K562 (cell line): ENCODE results near the gene RBM19. TPM values are rescaled to one million over a fixed set of nuclear protein-coding genes. Genes with fewer than 3 reads are reported as not detected.

Source experiments
- ATAC-seq: fragments of 200-7000 bp; cut with Tn5 transposase; 3 replicates; pipeline ENCODE4 v1.9.1; 2020; ENCODE audit warnings: moderate library complexity
- BruUV-seq: library from RNA; stranded (reverse); fragments of 400-500 nt; replicated peaks from 2 replicates; lab custom pipeline; 2021; lab: Mats Ljungman, UMichigan
- CTCF ChIA-PET: fragments of 300-600 bp; formaldehyde crosslinking; extraction: SDS; loops from one replicate; lab custom pipeline; 2021; ENCODE audit warnings: low intra/inter-chr PET ratio; lab: Yijun Ruan, JAX
- POLR2A ChIA-PET: fragments of 300-600, 350-650 bp; sonication (Branson Sonifier 250); formaldehyde crosslinking; extraction: SDS; loops from one replicate; lab custom pipeline; 2021; ENCODE audit warnings: antibody characterized with exemption, inconsistent platforms; lab: Yijun Ruan, JAX
- DNase-seq, 4 experiments: peaks; one replicate each; pipeline versions ENCODE4 v3.0.0 to v3.0.0-alpha.2; 2011 to 2018; ENCODE audit warnings: low spot score in 3 of 4, mixed read lengths in 3 of 4; ENCODE audit errors: extremely low read depth in 1 of 4
- FAIRE-seq: peaks from 2 replicates; lab custom pipeline; 2011; peaks lifted over from hg19 to GRCh38; lab: Jason Lieb, UNC
- H2AFZ ChIP-seq: 2 replicates; pipeline ENCODE4 v1.6.0; 2011; ENCODE audit warnings: low read depth, low read length, control low read depth, inconsistent platforms
- H3K27ac ChIP-seq: fragments of 200-600 bp; 3 replicates; pipeline ENCODE4 v1.8.0; 2011; ENCODE audit warnings: low read depth, mild to moderate bottlenecking, control low read depth, inconsistent platforms, low read length, moderate library complexity, mixed read lengths; ENCODE audit errors: extremely low read depth
- H3K27me3 ChIP-seq, 2 experiments: fragments of 300-600 bp in 1 of 2; 2 replicates in 1 of 2; 3 replicates in 1 of 2; pipeline versions ENCODE4 v1.6.0 to v1.8.0; 2011; ENCODE audit warnings: inconsistent platforms in 2 of 2, low read length in 2 of 2, mild to moderate bottlenecking in 1 of 2, mixed read lengths in 1 of 2, moderate library complexity in 1 of 2; ENCODE audit not compliant: control insufficient read depth in 2 of 2, insufficient read depth in 2 of 2
- H3K36me3 ChIP-seq: fragments of 300-600 bp; 3 replicates; pipeline ENCODE4 v1.8.0; 2011; ENCODE audit warnings: mild to moderate bottlenecking, low read length, inconsistent platforms; ENCODE audit not compliant: control insufficient read depth, insufficient read depth
- H3K4me1 ChIP-seq, 2 experiments: fragments of 200-600 bp in 1 of 2; replicated peaks in 1 of 2; 2 replicates in 1 of 2; 3 replicates in 1 of 2; pipeline versions ENCODE4 v1.5.1 to v1.8.0; 2011; ENCODE audit warnings: inconsistent platforms in 2 of 2, low read length in 2 of 2, mild to moderate bottlenecking in 1 of 2, mixed read lengths in 1 of 2, moderate library complexity in 1 of 2; ENCODE audit not compliant: control insufficient read depth in 2 of 2, insufficient read depth in 2 of 2
- H3K4me2 ChIP-seq: 2 replicates; pipeline ENCODE4 v1.6.1; 2011; ENCODE audit warnings: low read length, control low read depth, inconsistent platforms, mixed read lengths; ENCODE audit not compliant: insufficient read depth
- H3K4me3 ChIP-seq: fragments of 200-600 bp; sonication (generic), shearing (Covaris generic); 2 replicates; pipeline ENCODE4 v1.5.1; 2016; ENCODE audit warnings: control low read depth, inconsistent platforms
- H3K79me2 ChIP-seq: fragments of 200-600 bp; 3 replicates; pipeline ENCODE4 v1.8.0; 2011; ENCODE audit warnings: low read length, inconsistent platforms; ENCODE audit not compliant: control insufficient read depth, insufficient read depth
- H3K9ac ChIP-seq, 2 experiments: 2 replicates each; pipeline versions ENCODE4 v1.6.0 to v1.6.1; 2011; ENCODE audit warnings: low read depth in 2 of 2, low read length in 2 of 2, control low read depth in 1 of 2, inconsistent platforms in 1 of 2, mild to moderate bottlenecking in 1 of 2, mixed read lengths in 1 of 2; ENCODE audit not compliant: insufficient read depth in 1 of 2
- H3K9me1 ChIP-seq: one replicate; pipeline ENCODE4 v1.6.0; 2011; ENCODE audit warnings: inconsistent platforms, mild to moderate bottlenecking, low read length, moderate library complexity; ENCODE audit not compliant: control insufficient read depth, insufficient read depth
- H3K9me3 ChIP-seq: replicated peaks from 2 replicates; pipeline ENCODE4 v1.5.1; 2011; ENCODE audit warnings: low read depth, low read length, inconsistent platforms; ENCODE audit not compliant: control insufficient read depth, insufficient read depth
- H4K20me1 ChIP-seq: replicated peaks from 2 replicates; pipeline ENCODE4 v1.6.1; 2011; ENCODE audit warnings: low read length, inconsistent platforms, mixed read lengths; ENCODE audit not compliant: control insufficient read depth, insufficient read depth
- CBX2 ChIP-seq: fragments of 200-600 bp; sonication (generic); IDR thresholded peaks from one replicate; pipeline ENCODE4 v1.6.1; 2012; ENCODE audit warnings: mild to moderate bottlenecking, low read length, inconsistent platforms; ENCODE audit not compliant: insufficient read depth, poor library complexity, severe bottlenecking
- CBX8 ChIP-seq: fragments of 200-600 bp; sonication (generic); IDR thresholded peaks from 2 replicates; pipeline ENCODE4 v1.6.1; 2012; ENCODE audit warnings: borderline replicate concordance, mixed run types, low read depth, mild to moderate bottlenecking, moderate library complexity, mixed read lengths, low read length, control low read depth, inconsistent platforms; ENCODE audit not compliant: poor library complexity, severe bottlenecking; ENCODE audit errors: extremely low read depth
- CHD2 ChIP-seq: IDR thresholded peaks from 2 replicates; pipeline ENCODE4 v1.6.1; 2011; ENCODE audit warnings: low read depth, low read length
- DIDO1 ChIP-seq: fragments of 450-650 bp; IDR thresholded peaks from 2 replicates; pipeline ENCODE4 v1.6.1; 2016; ENCODE audit warnings: low read depth, missing biosample characterization, missing genetic modification characterization
- FOXM1 ChIP-seq, 2 experiments: fragments of 450-650 bp in 1 of 2; sonication (generic) in 1 of 2; formaldehyde crosslinking in 1 of 2; IDR thresholded peaks; 2 replicates each; pipeline versions ENCODE4 v1.6.1 to v1.9.0; 2017 to 2022; ENCODE audit warnings: low read depth in 2 of 2, mild to moderate bottlenecking in 2 of 2, missing genetic modification reagents in 1 of 2, moderate library complexity in 1 of 2
- GTF2A2 ChIP-seq: IDR thresholded peaks from 2 replicates; pipeline ENCODE4 v1.6.1; 2016; ENCODE audit warnings: mild to moderate bottlenecking, missing genetic modification characterization, missing compliant biosample characterization
- HDAC1 ChIP-seq, 2 experiments: fragments of 450-650 bp; IDR thresholded peaks; 2 replicates each; pipeline ENCODE4 v1.6.1; 2016 to 2017; ENCODE audit warnings: inconsistent platforms in 1 of 2, mild to moderate bottlenecking in 1 of 2, moderate library complexity in 1 of 2
- MTA2 ChIP-seq: fragments of 450-650 bp; IDR thresholded peaks from 2 replicates; pipeline ENCODE4 v1.6.1; 2016; ENCODE audit warnings: low read depth
- POLR2G ChIP-seq: fragments of 200-400 bp; formaldehyde crosslinking; IDR thresholded peaks from 2 replicates; pipeline ENCODE4 v1.6.1; 2017; ENCODE audit warnings: low read depth, mild to moderate bottlenecking, antibody characterized with exemption, low read length, moderate library complexity
- PTTG1 ChIP-seq: fragments of 450-650 bp; IDR thresholded peaks from 2 replicates; pipeline ENCODE4 v1.6.1; 2016; ENCODE audit warnings: low read depth, mild to moderate bottlenecking, missing genetic modification characterization, missing compliant biosample characterization
- RBM14 ChIP-seq: fragments of 200-400 bp; formaldehyde crosslinking; IDR thresholded peaks from 2 replicates; pipeline ENCODE4 v1.6.1; 2018; ENCODE audit warnings: low read depth, mild to moderate bottlenecking, low read length, moderate library complexity, borderline replicate concordance; ENCODE audit not compliant: insufficient read depth
- SP2 ChIP-seq: IDR thresholded peaks from 2 replicates; pipeline ENCODE4 v1.6.1; 2011; ENCODE audit warnings: mild to moderate bottlenecking, low read depth, low read length, moderate library complexity; ENCODE audit not compliant: poor library complexity, severe bottlenecking; ENCODE audit errors: extremely low read depth
- ZBTB1 ChIP-seq: sonication (generic); formaldehyde crosslinking; IDR thresholded peaks from 2 replicates; pipeline ENCODE4 v1.8.1; 2023; ENCODE audit warnings: missing genetic modification reagents, low read depth, mild to moderate bottlenecking, borderline replicate concordance
- ZBTB17 ChIP-seq: fragments of 450-650 bp; formaldehyde crosslinking; IDR thresholded peaks from 2 replicates; pipeline ENCODE4 v1.4.0; 2020; ENCODE audit warnings: mild to moderate bottlenecking
- ZNF143 ChIP-seq: sonication (generic); formaldehyde crosslinking; IDR thresholded peaks from 2 replicates; pipeline ENCODE4 v1.9.0; 2022; ENCODE audit warnings: mild to moderate bottlenecking, missing genetic modification reagents
- ZNF561 ChIP-seq: fragments of 450-650 bp; formaldehyde crosslinking; conservative IDR thresholded peaks from 2 replicates; pipeline ENCODE4 v1.4.0; 2020; ENCODE audit warnings: mild to moderate bottlenecking, moderate library complexity
- WGBS: fragments of 100-300 bp; shearing (Covaris generic); methylation state at CpG from one replicate; pipeline ENCODE4 v1.1.6; 2016; ENCODE audit warnings: low coverage, mixed read lengths; ENCODE audit not compliant: insufficient coverage; ENCODE audit errors: missing lambda C conversion rate; 5-methylcytosine and 5-hydroxymethylcytosine counted together
- in situ Hi-C: fragments of 300-500 bp; cut with MboI; formaldehyde crosslinking; loops from 4 replicates; pipeline ENCODE4 v1.15.0; 2018; ENCODE audit warnings: inconsistent platforms, mixed read lengths
- intact Hi-C: fragments of 100-400 bp; cut with micrococcal nuclease; formaldehyde crosslinking; loops from 2 replicates; pipeline ENCODE4 v1.14.2; 2022
- polyA plus RNA-seq, 8 experiments: library from polyadenylated mRNA; depleted of rRNA in 4 of 8; stranded (reverse) in 5 of 8; unstranded in 3 of 8; fragments of >200 nt; fragmentation: Nextera tagmentation in 2 of 8; fragmentation: Illumina TruSeq in 1 of 8; extraction: Ambion mirVana in 2 of 8; extraction: Trizol in 1 of 8; gene quantifications; 2 replicates each; pipeline versions ENCODE4 v1.2.1 to v1.2.3, GENCODE V29; 2011 to 2014; ENCODE audit warnings: inconsistent platforms in 1 of 8, missing spikeins in 1 of 8
- total RNA-seq, 7 experiments: library from RNA; depleted of rRNA in 6 of 7; stranded (reverse); fragments of >200 nt in 6 of 7; fragmentation: Illumina TruSeq in 2 of 7; extraction: Trizol in 2 of 7; gene quantifications; 2 replicates each; pipeline versions ENCODE4 v1.2.1 to v1.2.3, GENCODE V29; 2011 to 2021; ENCODE audit warnings: low replicate concordance in 1 of 7
- TF ChIP-seq, protein P1 (sequence below): fragments of 450-650 bp; formaldehyde crosslinking; IDR thresholded peaks from 2 replicates; pipeline ENCODE4 v1.4.0; 2020; ENCODE audit warnings: mild to moderate bottlenecking, moderate library complexity
- TF ChIP-seq, protein P2 (sequence below): fragments of 250-450 bp; sonication (Bioruptor Pico); IDR thresholded peaks from 2 replicates; pipeline ENCODE4 v1.4.0; 2020
- TF ChIP-seq, protein P3 (sequence below): fragments of 250-450 bp; sonication (Bioruptor Pico); IDR thresholded peaks from 2 replicates; pipeline ENCODE4 v1.4.0; 2020; ENCODE audit warnings: mild to moderate bottlenecking

The RBM19 gene
- total and polyA plus RNA-seq, 9 of the 15 experiments (the other 6 are each of a cell fraction or from before 2014, with no cell fraction given) = 16.0 to 58.4 (median 37.9) TPM

DNA sequence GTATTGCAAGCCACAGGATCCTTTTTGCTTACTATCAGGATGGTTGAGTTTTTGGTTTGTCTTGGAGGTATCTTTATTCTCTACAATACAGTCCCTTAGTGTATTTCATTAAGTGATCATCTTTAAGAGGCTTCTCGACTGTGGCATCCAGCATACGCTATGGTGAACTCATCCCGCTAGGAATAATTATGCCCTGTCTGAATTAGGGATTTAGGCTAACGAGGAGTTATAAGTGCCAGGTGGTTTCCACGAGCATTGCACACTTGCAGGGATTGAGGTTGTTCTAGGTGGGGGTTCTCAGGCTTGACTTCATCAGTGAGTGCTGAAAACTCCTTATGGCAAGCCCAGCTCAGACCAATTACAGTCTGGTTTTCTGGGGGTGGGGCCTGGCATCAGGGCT lies 37.2 kb upstream of the RBM19 start:
- Histone ChIP-seq H3K9ac (no peak overlapping the region), H3K4me1 (no peaks in the 10 kb centered on the region), H3K4me2 (no peak overlapping the region), H3K27me3 (peaks cover 10 to 42% of the 10 kb centered on the region in 2 experiments; a peak in 4 of 5 replicates), H4K20me1 (no peaks in the 10 kb centered on the region), H3K9me3 (no peaks in the 10 kb centered on the region), H2AFZ (no peak overlapping the region), H3K27ac (no peak overlapping the region), H3K9me1 (no peaks in the 10 kb centered on the region), H3K79me2 (no peaks in the 10 kb centered on the region), H3K36me3 (no peaks in the 10 kb centered on the region), H3K4me3 (no peak overlapping the region)
- no peak for FAIRE-seq
- ChIA-PET CTCF (no interaction called here), POLR2A (no interaction called here)
- no TSS peak for BruUV-seq
- ATAC-seq = no peak
- 9% methylated on average over 5 of the region's 5 CpGs for WGBS
- in situ Hi-C loops (no loop called here), intact Hi-C loops (no loop called here)
- DNase-seq = no peak
- TF ChIP-seq DIDO1 (no peak), ZBTB1 (CRISPR knock-in tag) (no peak), CBX8 (no peak), ZNF143 (CRISPR knock-in tag) (no peak), GTF2A2 (tag) (no peak), HDAC1 (IDR thresholded peaks at IDR 0.05) (no peak), FOXM1 (IDR thresholded peaks at IDR 0.05; ENCODE audit: low read depth) (no peak), FOXM1 (CRISPR knock-in tag; IDR thresholded peaks at IDR 0.05; ENCODE audit: low read depth) (no peak), RBM14 (no peak), CHD2 (no peak), MTA2 (no peak), CBX2 (no peak), ZNF561 (no peak), POLR2G (no peak), SP2 (no peak), ZBTB17 (CRISPR knock-in tag) (no peak), PTTG1 (tag) (no peak)
- TF ChIP-seq, protein P1, sequence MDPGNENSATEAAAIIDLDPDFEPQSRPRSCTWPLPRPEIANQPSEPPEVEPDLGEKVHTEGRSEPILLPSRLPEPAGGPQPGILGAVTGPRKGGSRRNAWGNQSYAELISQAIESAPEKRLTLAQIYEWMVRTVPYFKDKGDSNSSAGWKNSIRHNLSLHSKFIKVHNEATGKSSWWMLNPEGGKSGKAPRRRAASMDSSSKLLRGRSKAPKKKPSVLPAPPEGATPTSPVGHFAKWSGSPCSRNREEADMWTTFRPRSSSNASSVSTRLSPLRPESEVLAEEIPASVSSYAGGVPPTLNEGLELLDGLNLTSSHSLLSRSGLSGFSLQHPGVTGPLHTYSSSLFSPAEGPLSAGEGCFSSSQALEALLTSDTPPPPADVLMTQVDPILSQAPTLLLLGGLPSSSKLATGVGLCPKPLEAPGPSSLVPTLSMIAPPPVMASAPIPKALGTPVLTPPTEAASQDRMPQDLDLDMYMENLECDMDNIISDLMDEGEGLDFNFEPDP = no peak
- TF ChIP-seq, protein P2, sequence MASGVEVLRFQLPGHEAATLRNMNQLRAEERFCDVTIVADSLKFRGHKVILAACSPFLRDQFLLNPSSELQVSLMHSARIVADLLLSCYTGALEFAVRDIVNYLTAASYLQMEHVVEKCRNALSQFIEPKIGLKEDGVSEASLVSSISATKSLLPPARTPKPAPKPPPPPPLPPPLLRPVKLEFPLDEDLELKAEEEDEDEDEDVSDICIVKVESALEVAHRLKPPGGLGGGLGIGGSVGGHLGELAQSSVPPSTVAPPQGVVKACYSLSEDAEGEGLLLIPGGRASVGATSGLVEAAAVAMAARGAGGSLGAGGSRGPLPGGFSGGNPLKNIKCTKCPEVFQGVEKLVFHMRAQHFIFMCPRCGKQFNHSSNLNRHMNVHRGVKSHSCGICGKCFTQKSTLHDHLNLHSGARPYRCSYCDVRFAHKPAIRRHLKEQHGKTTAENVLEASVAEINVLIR = no peak
- TF ChIP-seq, protein P3, sequence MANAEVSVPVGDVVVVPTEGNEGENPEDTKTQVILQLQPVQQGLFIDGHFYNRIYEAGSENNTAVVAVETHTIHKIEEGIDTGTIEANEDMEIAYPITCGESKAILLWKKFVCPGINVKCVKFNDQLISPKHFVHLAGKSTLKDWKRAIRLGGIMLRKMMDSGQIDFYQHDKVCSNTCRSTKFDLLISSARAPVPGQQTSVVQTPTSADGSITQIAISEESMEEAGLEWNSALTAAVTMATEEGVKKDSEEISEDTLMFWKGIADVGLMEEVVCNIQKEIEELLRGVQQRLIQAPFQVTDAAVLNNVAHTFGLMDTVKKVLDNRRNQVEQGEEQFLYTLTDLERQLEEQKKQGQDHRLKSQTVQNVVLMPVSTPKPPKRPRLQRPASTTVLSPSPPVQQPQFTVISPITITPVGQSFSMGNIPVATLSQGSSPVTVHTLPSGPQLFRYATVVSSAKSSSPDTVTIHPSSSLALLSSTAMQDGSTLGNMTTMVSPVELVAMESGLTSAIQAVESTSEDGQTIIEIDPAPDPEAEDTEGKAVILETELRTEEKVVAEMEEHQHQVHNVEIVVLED = no peak
